Stimulated activated CD8-positive, alpha-beta memory T cell treated with anti-CD3 and anti-CD28 coated beads, Interleukin-12 subunit alpha, Interleukin-12 subunit beta, amount 100 ng/mL, for 24 hours (primary cell): Measurements from ENCODE around the gene TFF3.

Experiments used
- DNase-seq: peaks from one replicate; pipeline ENCODE4 v3.0.0-alpha.2; 2020; ENCODE audit errors: extremely low read depth

Gene TFF3

DNA sequence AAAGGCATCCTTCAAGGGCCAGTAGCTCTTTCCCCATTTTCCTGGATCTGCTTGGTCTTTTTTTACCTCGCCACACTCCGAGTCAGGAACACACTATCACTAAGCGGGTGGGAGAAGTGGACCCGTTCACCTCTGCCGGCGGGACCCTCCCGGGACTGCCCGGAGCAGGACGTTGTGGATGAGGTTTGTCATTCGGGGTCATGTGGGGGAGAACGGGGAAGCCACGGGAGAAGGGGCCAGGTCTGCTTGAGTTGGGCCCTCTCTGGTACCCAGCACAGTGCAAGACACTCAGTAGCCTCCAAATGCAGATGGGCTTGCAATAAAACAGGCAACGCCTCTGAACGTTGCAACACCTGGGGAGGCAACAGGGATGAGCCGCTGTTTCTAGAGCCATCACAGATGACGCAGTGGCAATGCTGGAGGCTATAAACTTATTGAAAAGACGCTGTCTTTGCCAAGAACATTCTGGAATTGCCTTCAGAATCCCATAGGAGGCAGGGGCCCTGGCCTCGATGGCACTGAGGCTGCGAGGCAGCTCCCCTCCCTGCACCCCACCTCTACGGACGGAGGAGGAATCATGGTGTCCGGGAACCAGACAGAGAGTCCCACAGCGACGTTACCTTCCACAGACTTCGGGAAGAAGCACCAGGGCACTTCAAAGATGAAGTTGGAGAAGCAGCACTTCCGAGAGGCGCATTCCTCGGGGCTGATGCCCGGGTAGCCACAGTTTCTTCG is 31.8 kb upstream of the TFF3 start:
- no peak for DNase-seq

DNA sequence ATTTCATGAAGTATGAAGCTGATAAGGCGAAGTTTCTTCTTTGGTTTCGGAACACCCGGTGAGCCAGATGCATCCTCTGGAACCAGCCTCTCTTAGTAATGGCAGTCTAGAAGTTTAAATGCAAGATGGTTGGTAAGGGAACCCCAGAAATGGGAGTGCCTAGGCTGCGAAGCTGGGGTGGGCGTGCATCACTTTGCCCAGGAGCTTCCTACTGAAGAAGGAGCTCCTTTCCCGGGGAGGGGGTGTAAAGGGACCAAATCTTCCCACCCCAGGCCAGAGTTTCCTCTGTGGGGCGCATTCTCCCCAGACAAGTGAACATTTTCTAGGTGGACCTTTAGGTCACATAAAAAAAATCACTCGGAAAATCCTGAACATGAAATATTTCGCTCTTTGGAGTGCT is 31.2 kb upstream of the TFF3 start:
- no peak for DNase-seq

DNA sequence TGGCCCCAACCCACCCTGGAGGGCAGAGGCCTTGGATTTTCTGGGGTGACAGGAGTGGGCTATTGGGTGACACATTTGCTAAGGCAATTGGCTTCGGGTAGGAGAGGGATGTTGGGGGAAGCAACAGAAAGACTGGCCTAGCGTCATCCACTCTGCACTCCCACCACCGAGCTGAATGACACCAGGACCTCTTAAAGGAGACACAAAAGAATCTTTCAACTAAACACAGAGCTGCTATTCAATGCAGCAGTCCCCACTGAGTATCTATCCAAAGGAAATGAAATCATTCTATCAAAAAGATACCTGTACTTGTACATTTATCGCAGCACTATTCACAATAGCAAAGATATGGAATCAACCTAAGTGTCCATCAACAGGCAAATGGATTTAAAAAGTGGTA is 29.4 kb upstream of the TFF3 start:
- no peak for DNase-seq

DNA sequence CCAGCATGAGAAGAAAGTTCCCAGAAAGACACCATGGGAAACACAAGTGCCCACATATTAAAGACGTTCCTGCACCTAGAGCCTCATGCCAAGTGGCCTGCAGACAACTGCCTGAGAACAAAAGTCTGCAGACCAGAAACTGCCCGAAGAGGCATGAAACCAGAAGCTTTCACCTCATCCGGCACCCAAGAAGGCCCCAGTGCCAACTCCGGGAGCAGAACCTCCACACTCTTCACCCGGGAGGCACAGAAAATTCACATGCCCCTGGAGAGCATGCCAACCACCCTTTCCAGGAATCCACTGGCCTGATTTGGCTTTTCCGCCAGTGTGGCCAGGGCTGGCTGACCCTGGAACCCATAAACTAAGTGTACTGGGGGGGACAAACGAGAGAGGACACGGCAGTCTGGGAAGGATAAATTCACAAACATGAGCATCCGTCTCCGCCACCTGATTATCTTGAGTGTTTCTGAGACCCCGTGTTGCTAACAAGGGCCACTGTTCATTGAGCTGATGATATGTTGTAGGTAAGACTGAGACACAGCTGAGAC is 28.8 kb upstream of the TFF3 start:
- DNase-seq: no peak

DNA sequence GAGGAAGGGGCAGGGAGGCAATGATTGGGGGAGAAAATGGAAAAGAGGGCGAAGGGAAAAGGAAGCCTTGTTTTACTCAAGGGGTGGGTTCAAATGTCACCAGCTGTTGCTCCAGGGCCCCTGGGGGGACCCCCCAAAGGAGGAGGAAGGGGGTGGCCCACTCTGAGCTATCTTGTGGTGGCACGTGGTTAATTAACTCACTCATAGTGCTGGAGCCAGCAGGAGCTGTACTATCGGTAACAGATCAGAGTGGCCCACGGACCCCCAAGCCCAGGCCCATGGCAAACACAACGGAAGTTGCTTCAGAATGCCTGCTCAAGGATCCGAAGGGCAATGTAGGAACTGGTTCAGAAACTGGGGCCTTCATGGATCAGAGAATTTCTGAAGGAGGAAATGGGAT is 28.3 kb upstream of the TFF3 start:
- no peak for DNase-seq

DNA sequence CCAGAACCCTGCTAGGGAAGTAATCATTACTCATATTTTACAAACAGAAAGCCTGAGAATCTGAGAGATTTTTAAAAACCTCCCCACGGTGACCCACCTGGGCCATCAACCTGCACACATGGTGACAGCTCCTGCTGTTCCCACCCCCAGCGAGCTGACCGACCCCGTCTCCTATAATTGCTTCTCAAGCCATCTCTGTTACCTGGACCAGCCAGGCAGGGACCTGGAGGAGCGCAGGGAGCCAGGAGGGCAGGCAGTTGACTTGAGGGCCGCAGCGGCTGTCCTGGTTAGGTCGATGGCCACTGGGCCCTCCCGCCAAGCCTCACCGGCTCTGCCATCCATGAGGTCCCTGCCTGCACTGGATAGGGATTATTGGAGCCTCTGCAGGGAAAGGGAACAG is 27.9 kb upstream of the TFF3 start:
- DNase-seq: no peak

DNA sequence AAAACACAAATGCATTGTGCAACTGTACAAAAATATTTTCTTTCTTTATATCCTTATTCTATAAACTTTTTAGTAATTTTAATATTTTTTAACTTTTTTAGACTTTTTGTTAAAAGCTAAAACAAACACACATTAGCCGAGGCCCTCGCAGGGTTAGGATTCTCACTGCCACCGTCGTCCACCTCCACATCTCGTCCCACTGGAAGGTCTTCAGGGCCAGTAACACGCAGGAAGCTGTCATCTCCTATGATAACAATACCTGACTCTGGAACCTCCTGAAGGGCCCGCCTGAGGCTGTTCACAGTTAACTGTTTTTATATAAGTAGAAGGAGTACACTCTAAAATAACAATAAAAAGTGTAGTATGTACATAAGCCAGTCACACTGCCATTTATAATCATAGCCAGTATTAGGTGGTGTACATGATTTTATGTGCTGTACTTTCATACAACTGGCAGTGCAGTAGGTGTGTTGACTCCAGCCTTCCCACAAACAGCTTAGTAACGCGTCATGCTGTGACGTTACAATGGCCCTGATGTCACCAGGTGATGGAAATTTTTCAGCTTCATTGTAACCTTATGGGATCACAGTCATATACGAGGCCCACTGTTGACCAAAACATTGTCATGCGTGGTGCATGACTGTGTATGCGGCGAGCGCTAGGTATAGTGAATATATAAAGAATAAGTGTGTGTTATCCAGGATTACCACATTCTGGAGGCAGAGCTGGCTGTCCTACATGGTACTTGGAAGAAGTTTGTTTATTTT is 26.8 kb upstream of the TFF3 start:
- no peak for DNase-seq

DNA sequence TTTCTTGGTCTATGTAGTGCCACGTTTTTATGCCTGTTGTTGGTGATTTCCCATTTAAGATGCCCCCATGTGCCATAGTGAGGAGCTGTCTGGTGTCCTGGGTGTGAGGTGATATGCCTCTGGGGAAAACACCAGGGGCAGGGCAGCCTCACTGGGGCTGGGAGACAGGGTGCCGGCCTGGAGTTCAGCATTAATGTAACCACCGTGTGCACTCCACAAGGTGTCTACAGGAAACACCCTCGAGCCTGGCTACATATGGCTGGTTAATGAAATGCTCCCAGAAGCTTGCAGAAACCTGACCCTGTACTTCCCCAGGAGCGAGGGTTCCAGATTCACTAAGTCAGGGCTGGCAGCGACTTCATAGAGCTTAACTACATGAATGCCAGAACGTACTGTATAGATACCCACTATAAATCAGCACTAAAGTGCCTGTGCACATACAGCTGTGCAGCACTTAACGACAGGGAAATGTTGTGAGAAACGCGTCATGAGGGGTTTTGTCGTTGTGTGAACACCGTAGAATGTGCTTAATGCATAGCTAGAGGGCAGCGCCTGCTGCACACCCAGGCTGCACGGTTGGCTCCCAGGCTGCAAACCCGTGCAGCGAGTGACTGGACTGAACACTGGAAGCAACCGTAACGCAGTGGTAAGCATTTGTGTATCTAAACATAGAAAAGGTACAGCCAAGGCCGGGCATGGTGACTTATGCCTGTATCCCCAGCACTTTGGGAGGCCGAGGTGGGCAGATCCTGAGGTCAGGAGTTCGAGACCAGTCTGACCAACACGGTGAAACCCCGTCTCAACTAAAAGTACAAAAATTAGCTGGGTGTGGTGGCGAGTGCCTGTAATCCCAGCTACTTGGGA is 25.2 kb upstream of the TFF3 start:
- DNase-seq: no peak

DNA sequence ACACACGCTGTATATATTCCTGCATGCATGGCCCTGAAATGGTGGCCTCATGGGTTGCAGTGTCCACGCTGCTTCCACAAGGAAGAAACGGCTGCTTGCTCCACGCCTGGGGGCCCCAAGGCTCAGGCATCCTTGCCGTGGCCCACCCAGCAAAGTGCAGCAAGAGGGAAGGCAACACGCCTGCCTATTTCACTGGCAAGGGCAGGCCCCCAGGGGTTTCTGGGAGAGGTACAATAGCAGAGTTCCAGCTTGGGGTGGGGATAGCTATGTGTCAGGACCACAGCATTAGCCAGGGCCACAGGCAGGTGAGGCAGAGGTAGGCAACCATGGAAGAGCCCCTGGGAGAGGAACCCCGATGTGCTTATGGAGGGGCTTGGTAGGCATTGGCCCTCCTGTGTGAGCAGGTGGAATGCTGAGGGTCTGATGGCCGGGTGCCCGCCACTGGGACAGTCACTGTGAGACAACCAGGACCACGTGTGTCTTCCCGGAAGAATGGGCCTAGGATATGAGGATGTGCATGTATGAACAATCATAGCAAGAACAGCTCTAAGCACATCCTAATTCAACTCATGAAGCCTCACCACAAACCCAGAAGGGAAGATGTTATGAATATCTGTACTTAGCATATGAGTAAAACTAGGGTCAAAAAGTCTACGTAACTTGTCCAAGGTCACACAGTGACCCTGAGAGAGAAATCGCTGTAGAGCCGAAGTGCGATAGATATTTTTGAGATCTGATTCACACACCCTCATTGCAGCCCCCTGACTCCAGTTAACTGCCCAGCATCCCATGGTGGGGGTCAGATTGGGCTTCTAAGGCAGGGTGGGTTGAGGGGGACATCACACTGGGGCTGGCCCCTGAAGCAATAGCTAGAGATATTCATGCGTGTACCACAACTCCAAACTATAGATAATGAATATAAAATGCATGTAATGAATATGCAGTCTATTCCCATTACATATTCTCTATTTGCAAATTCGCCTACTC is 23.8 kb upstream of the TFF3 start:
- DNase-seq: no peak

DNA sequence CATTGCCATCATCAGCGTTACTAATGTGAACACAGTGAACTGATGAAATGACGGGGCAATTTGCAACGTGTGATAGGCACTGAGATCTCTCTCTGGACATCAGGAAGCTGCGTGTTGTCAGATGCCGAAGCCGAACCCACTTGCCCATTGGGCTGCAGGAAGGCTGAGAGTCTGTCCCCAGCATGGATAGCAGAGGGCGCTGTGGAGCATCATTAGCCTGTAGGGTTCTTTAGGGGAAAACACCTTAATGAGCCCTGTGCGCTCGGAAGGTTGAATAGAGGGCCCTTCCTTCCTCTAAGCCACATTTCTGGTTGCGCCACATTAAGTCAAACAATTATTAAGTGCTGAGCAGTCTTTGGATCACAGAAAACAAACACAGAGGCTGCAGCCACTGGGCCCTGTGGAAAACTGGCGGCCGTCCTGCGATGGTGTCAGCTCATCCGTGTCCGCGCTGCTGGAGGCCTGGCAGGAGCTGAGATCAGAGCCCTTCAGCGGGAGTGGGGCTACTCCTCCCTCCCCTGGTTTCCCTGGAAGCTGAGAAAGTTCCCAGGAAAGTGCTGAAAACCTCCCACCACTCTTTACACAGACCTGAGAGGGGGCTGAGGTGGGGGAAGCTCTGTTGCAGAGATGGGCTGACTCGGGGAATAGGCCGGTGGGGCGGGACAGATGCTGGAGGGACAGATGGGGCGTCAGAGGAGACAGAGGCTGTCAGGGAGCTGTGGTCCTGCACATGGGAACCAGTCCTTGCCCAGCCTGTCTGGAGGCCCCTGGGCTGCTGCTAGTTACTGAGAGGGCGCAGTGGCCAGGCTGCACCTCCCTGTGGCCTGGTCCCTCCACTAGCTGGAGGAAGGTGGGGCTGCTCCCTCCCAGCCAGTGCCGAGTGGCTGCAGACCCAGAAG is 22.9 kb upstream of the TFF3 start:
- DNase-seq: peak; percentile 42

DNA sequence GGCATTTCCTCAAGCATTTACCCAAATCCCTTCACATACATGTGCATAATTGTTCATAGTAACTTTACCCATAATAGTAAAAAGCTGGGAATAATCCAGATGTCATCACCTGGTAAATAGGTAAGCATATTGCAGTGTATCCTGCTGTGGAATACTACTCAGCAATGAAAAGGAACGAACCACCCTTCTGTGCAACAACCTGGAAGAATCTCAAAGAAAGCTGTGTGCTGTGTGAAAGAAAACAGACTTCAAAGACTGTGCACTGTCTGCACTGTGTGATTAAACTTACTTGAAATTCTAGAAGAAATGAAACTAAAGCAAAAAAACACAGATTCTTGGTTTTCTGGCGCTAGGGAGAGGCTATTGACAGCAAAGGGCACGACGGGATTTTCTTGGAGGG is 22.1 kb upstream of the TFF3 start:
- DNase-seq: no peak

DNA sequence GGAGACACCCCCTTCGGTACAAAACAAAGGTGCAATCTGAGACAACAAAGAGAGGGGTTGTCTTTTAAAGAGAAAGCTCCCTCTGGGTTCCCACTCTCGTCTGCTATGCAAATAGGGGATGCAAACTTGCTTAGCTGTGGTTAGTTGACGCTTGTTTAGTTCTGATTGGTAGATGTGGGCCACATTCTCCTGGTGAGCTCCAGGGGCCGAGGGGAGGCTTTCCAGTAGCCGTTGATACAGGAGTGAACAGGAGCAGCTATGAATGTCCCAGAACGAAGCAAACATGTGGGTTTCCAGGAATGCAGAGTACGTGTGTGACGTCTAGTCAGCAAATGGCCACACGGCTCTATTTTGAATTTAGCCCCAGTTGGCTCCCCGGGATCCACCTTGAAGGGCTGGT is 20.8 kb upstream of the TFF3 start:
- DNase-seq: no peak

DNA sequence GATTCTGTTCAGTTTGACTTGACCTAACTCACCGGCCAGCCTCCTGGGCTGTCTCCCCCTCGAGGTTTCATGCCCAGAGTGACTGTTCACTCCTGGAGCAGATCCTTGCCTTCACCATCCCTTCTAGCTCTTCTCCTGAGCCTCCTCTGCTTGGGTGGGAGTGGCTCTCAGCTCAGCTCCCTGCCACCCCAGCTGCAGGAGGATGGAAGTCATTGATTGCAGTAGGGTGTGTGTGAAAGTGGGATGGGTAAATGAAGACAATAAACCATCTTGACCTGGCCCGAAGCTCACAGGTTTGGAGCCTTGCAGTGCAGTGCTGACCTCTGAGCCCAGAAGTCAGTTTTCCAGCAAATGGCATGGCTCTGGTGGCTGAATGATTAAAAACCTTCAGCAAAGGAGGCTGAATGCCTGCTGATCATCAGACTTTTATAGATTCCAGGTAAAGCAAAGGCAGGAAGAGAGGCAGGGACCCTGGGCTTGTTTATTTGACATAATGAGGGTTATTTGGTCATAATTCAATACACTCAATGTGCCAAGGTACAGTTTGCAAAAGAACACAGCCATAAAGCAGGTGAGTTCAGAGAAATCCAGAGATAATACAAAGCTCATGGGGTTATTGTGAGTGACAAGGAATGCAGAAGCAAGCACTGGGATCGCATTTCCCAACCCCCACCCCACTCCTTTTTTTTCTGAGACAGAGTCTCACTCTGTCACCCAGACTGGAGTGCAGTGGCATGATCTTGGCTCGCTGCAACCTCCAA is 17.5 kb upstream of the TFF3 start:
- no peak for DNase-seq

DNA sequence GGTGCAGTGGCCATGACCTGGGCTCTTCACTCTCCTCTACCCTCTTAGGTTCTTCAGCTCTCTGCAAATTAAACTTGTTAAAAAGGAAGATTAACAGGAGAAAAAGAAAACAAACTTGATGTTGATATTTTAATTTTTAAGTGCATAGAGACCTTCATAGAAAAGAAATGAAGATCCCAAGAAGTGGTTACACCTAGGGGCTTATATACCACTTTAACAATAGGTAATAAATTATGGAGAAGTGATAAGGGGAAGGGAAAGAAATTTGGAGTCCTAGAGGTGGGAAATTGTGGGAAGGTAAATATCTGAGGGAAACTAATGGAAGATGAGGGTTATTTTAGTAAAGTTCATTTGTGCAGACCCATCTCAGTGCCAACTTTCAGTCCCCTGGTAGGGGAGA is 16.5 kb upstream of the TFF3 start:
- DNase-seq: no peak

DNA sequence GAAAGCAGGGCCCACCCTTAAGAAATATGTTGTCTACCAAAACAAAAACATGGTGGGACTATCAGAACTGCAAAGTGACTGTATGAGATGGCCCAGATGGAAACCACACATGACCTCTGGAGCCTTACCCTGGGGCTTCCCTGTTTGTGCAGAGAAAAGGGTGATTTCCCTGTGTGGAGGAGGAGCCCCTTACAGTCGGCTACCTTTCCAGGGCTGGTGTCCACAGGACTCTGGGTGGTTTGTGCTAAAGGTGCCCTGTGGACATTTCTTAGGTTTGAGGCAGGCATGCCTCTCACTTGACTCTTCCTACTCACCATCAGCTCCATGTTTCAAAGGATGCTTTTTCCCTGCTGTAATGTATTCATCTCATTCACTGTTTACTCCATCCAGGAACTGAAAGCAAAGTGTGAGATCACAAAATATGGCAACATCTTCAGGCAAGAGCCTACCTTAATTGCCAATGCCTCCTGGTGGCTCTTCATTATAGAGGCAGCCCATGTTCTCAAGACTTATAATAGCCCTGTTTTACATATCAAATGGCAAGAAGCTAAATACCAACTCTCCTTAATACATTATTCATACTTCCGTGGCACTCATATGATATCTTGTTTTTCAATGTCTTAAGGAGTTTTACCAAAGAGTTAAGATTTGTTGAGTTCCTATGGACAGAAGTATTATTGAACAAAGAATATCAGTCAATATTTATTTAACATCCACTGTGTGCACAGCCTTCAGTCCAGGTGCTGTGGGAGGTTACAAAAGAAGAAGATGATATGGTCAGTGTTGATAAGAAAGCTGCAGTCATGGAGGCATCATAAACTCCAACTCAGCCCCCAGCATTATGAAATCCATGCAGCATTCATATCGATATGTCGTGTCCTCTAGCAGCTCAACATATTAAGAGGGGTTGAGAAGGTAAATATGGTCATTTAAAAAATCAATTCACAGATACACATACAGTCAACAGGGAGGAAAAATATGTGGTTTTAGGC is 15.5 kb upstream of the TFF3 start:
- no peak for DNase-seq

DNA sequence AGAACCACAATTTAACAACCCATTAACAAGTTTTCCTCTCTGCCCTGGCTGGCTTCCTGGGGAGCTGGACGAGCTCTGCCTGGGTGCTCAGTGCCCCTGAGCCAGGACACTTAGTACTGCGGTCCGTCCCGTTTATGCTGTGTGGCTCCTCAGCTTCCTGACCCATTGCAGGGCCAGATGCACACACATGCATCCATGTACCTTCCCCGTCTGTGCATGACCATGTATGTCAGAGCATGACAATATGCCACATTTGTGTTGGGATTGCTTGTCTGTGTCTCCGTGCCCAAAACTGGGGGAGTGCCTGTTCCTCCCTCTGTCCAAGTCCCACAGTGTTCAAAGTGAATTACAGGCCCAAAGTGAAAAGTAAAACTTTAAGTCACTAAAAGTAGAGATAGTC is 9.7 kb upstream of the TFF3 start:
- DNase-seq: no peak

DNA sequence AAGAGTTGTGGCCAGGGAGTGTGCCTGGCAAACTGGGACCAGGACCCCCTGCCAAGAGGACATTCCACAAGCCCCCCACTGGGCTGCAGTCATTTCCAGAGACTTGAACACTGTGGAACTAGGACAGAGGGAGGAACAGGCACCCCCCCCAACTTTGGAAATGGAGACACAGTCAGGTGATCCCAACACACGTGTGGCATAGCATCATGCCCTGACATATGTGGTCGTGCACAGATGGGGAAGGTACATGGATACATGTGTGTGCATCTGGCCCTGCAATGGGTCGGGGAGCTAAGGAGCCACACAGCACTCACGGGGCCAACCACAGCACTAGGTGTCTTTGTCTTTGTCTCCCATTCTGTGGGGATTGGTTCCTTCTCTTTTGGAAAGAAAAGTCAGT is 6.6 kb upstream of the TFF3 start:
- no peak for DNase-seq

DNA sequence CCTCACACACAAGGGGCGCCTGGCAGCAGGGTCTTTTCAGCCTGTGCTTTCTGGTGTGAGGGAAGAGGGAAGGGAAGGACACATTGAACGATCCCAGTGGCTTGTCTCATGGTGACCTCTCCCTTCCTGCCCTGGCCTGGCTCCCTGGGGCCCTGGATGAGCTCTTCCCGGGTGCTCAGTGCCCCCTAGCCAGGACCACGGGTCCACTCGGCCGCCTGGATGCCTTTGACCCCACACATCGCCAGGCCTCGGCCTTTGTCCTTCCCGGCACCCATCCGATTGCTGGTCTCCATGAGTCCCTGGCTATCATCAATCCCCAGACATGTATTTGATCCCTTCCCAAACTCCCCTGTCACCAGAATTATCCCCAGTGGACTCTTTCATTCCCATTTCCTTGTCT is 6.0 kb upstream of the TFF3 start:
- DNase-seq: no peak
